Activated CD4-positive, alpha-beta T cell treated with anti-CD3 and anti-CD28 coated beads, Interleukin-2, amount 50 U/mL, for 16 hours (primary cell): Measurements from ENCODE around the gene MSI2.

ENCODE experiments used
- DNase-seq: peaks from one replicate; pipeline ENCODE4 v3.0.0-alpha.2; 2020

MSI2 gene

GRCh38 chr17:57400648-57401047 lies 144.3 kb downstream of the MSI2 start:
- no peak for DNase-seq

GRCh38 chr17:57401556-57402488 lies 145.5 kb downstream of the MSI2 start:
- no peak for DNase-seq

GRCh38 chr17:57402681-57403180 lies 146.4 kb downstream of the MSI2 start:
- no peak for DNase-seq

GRCh38 chr17:57403236-57403635 lies 146.9 kb downstream of the MSI2 start:
- no peak for DNase-seq

GRCh38 chr17:57404073-57404472 lies 147.8 kb downstream of the MSI2 start:
- DNase-seq = no peak

DNA sequence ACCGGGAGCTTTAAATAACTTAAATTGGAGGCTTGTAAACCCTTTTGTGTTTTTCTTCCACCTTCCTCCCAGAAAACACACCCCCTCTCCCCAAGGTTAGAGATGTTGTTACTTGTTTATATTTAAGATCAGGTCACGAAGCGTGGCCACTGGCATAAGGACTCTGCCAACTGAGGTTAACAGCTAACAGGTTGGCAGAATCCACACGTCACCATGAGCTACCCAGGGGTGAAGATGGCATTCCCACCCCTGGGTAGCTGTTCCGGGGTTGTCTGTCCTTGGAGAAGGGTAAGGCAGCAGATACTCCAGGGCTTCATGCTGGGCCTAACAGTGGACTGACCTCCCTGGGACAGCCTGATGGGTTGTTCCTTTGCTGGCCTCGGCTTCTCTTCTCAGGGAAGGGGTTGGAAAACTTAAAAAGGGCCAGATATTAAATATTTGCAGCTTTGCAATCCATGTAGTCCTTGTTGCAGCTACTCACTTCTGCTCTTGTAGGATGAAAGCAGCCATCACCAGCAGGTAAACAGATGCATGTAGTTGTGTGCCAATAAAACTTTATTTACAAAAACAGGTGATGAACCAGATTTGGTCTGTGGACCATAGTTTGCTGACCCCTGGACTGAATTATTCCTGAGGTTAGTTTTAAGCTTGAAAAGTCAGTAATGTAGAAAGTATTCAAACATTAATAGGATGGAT lies 148.6 kb downstream of the MSI2 start:
- DNase-seq = no peak

GRCh38 chr17:57405491-57406072 lies 149.3 kb downstream of the MSI2 start:
- DNase-seq = no peak

DNA sequence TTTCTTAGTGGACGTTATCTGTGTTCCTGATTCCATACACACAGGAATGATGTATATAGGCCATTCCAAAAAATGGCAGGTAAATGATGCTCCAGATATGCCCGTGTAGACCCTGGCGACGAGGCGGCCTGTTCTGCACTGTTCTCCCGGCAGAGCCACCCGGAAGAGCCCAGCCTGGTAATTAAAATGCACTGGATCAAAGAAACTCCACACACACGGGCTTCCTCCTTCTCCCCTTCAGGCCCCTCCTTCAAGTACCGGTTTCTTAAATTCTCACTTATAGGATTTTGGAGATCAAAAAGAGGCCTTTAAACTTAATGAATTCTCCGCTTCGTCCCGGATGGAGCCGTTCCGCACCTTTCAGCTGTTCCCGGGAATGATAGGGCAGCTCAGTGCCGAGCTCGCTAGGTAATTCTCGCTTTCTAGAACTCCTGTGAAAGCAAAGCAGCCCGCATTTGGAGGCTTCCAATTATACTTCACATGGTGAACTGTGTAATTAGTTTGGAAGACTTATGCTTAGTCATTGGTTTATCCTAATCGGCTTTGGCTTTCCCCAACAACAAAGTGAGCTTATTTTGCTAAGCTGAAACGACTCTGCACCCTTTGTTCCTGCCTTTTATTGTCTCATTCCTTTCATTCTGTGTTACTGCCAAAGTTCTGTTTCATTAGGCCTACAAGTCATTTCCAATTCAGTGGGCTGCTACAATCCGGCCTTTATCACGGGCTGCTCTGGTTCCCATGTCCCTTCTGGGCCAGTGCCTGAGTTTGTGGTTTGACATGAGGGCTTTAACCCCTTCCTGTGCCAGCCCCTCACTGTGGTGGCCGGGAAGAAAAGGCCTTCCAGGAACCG lies 150.0 kb downstream of the MSI2 start:
- no peak for DNase-seq

DNA sequence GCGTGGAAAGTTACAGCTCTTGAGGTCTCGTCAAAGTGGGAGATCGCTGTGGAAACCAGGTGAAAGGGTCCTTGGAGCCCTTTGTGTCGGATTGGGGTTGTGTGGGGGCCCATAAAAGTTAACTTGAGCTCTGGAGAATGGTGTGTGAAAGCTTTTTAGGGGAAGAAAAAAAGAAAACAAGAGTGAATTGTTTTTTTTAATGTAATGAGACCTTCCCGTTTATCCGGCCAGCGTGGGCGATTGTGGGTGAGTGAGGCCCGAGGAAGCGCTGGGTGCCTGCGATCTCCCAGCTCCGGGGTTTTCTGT lies 150.6 kb downstream of the MSI2 start:
- no peak for DNase-seq

- DNase-seq = peak; percentile 21
Measured at GRCh38 chr17:57407287-57408070, 151.2 kb downstream of the MSI2 start.

- peak; percentile 70 for DNase-seq
Measured at GRCh38 chr17:57408071-57408811, 151.9 kb downstream of the MSI2 start.

GRCh38 chr17:57410169-57410568 lies 153.8 kb downstream of the MSI2 start:
- no peak for DNase-seq

DNA sequence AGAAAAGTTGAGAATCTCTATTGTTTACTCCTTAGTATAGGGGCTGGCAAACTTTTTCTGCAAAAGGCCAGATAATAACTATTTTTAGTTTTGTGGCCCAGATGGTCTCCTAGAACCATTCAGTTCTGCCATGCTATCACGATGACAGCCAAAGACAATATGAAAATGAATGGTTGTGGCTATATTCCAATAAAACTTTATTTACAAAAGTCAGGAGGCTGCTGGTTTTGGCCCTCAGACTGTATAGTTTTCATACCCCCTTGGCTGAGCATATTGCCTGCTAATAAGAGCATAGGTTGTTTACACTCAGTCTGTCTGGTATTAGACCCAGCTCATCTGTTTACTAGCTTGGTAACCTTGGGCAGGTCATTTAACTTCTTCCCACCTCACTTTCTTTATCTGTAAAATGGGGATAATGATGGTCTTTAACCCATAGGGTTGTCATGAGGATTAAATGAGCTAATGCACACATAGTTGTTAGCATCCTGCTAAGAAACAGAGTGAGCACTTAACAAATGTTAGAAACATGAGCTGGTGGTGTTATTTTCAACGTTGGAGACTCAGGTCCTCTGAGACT lies 156.3 kb downstream of the MSI2 start:
- DNase-seq = no peak

DNA sequence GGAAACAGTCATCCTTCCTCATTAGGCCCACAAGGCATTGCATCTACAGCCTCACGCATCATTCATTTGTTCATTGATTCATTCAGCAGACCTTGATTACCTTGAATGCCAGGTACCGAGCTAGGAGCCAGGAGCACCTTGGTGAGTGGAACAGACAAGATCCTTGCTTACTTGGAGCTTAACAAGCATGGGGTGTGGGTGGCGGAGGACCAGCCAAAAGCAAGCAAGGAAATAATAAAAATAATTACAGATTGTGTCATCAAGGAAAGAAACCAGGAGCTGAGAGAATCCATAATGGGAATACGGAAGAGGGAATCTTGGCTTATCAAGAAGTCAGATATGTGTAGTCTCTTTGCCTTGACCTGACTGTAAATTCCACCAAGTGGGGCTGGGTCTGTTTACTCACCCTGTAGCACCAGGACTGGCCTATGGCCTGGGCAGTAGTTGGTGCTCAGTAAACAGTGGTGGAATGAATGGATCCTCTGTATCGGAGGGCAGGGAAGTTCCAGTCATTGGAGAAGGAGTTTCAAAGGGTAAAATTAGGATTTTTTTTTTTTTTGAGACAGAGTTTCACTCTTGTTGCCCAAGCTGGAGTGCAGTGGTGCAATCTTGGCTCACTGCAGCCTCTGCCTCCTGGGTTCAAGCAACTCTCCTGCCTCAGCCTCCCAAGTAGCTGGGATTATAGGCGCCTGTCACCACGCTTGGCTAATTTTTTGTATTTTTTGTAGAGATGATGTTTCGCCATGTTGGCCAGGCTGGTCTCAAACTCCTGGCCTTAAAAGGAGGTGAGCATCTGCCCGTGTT lies 157.7 kb downstream of the MSI2 start:
- no peak for DNase-seq

GRCh38 chr17:57415751-57416207 lies 159.5 kb downstream of the MSI2 start:
- no peak for DNase-seq

- no peak for DNase-seq
Measured at GRCh38 chr17:57416369-57416768, 160.0 kb downstream of the MSI2 start.

DNA sequence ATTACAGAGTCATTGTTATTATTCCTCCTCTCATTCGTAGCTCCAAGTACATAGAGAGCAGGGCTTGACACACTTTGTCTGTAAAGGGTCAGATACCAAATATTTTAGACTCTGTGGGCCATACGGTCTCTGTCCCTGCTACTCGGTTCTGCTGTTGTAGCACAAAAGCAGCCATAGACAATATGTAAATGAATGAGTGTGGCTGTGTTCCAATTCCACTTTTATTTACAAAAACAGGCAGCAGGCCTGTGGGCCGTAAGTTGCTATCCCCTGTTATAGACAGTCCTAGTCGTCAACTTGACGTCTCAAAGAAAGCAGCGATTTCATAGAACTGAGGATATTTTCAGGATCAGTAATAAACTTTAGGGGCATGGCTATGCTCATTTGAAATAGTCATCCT lies 161.6 kb downstream of the MSI2 start:
- no peak for DNase-seq

- peak; percentile 41 for DNase-seq
Measured at GRCh38 chr17:57418463-57419246, 162.3 kb downstream of the MSI2 start.

DNA sequence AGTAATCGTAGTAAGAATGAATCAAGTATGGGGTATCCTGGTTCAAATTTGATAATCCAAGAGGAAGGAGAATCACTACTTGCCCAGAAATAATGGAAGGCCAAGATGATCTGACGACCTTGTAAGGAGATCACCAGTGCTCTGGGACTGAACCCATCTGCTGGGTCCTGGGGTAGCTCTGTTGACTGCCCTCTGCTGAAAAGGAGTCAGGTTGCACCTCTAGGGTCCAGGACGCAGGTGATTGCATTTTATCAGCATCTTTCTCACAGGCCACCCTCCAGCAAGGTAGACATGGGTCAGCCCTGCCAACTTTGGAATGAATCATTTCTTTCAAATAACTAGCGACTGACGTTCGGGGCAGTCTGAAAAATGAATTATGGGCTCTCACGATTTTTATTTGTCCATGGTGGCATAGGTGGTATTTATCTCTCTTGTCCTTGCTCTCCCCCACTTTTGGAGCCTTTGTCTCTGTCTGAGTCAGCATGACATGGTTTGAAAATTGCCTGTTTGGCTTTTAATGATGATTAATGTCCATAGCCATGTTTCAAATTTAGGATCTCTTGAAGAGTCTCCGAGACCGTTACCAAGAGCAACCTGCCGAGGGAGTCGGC lies 163.7 kb downstream of the MSI2 start:
- DNase-seq = no peak
